Heart right ventricle (tissue), 16 donors: ENCODE measurements around the gene GZMA. TPM values are rescaled to one million over a fixed set of nuclear protein-coding genes. Genes with fewer than 3 reads are reported as not detected.

Experiments
- ATAC-seq, 8 donors: fragments of 200-7000 bp; cut with Tn5 transposase; one replicate each; pipeline ENCODE4 v1.9.1; 2020; ENCODE audit warnings: mild to moderate bottlenecking in 8 of 8, moderate library complexity in 8 of 8, moderate number of reproducible peaks in 1 of 8
- DNase-seq, 2 donors: peaks; one replicate each; pipeline ENCODE4 v3.0.0-alpha.2; 2020
- H3K27ac ChIP-seq, 10 donors: fragments of 200-600 bp; sonication (generic) in 2 of 10; one replicate each; pipeline versions ENCODE4 v1.5.0 to v1.8.0; 2020 to 2022; ENCODE audit warnings: mild to moderate bottlenecking in 3 of 10
- H3K27me3 ChIP-seq, 7 donors: fragments of 200-600 bp; one replicate each; pipeline ENCODE4 v1.8.0; 2021 to 2022; ENCODE audit warnings: mild to moderate bottlenecking in 2 of 7
- H3K36me3 ChIP-seq, 9 donors: fragments of 200-600 bp; sonication (generic) in 1 of 9; one replicate each; pipeline versions ENCODE4 v1.5.0 to v1.8.0; 2020 to 2022; ENCODE audit warnings: mild to moderate bottlenecking in 2 of 9
- H3K4me1 ChIP-seq, 9 donors: fragments of 200-600 bp; sonication (generic) in 1 of 9; one replicate each; pipeline versions ENCODE4 v1.5.0 to v1.8.0; 2020 to 2022; ENCODE audit warnings: mild to moderate bottlenecking in 4 of 9
- H3K4me3 ChIP-seq, 10 donors: fragments of 200-600 bp; sonication (generic) in 2 of 10; one replicate each; pipeline versions ENCODE4 v1.5.0 to v1.8.0; 2020 to 2022; ENCODE audit warnings: mild to moderate bottlenecking in 7 of 10, moderate library complexity in 2 of 10
- H3K9me3 ChIP-seq, 11 donors: fragments of 200-600 bp in 10 of 11; sonication (generic) in 2 of 11; one replicate each; pipeline versions ENCODE4 v1.5.0 to v1.8.0; 2013 to 2022; ENCODE audit warnings: mild to moderate bottlenecking in 2 of 11, control low read depth in 1 of 11, moderate library complexity in 1 of 11
- CTCF ChIP-seq, 9 donors: fragments of 200-600 bp; sonication (generic) in 2 of 9; IDR thresholded peaks; one replicate each; pipeline versions ENCODE4 v1.5.0 to v1.8.0; 2021 to 2022; ENCODE audit warnings: antibody characterized with exemption in 9 of 9, mild to moderate bottlenecking in 5 of 9, moderate library complexity in 1 of 9
- WGBS, 2 donors: extraction: QIAGEN DNeasy Blood & Tissue Kit; methylation state at CpG; one replicate each; pipeline ENCODE4 v1.1.7; 2013; ENCODE audit warnings: inconsistent platforms in 1 of 2; 5-methylcytosine and 5-hydroxymethylcytosine counted together
- intact Hi-C, 10 donors: fragments of 100-400 bp; cut with DNase I; formaldehyde crosslinking; loops; one replicate each; pipeline versions ENCODE4 v1.11.1 to v1.14.2; 2022
- polyA plus RNA-seq, 2 donors: library from polyadenylated mRNA; stranded (reverse); fragments of 200-250 nt; gene quantifications; one replicate each; pipeline ENCODE4 v1.2.3, GENCODE V29; 2013
- total RNA-seq, 10 donors: library from RNA; stranded (reverse); fragmentation: NEBNext Ultra II Directional in 3 of 10; extraction: Animal tissue kit (Norgen Biotek cat#: 25700) in 3 of 10; gene quantifications; one replicate each; pipeline versions ENCODE4 v1.2.1 to v1.2.4, GENCODE V29; 2021 to 2023
- donor health status: Arrhythmogenic right ventricular cardiomyopathy.
- donor health status: ischemic (EF 13 %, LVEDD 7.1; RV severe dilation, severe dysfunction).
- donor health status: healthy with polysubstance abuse.
- donor health status: DM: no; HTN: yes; CAD: no.
- donor health status: DM: no; HTN: no; CAD: no.
- donor health status: ischemic (EF 25% LVEDD 6.9; RV normal size, moderate dysfunction).
- donor health status: ischemic (EF 25% LVEDD 5.7; RV mildly dilated, moderate dysfunction).
- donor health status: healthy.
- donor health status: DM: yes; HTN: yes; CAD: no.
- donor health status: Ischemic cardiomyopathy.
- donor health status: ischemic (EF 35%, LVEDD 5.7; RV mildly dilated, moderate dysfunction).
- donor health status: nonischemic (EF 11% LVEDD 7.7; RV severe dilation, severe dysfunction).
- donor health status: DM: yes; HTN: yes; CAD: no.
- donor health status: PGD.
- donor health status: ischemic (EF 29% LVEDD 5.4; RV normal size, mild dysfunction).
- donor health status: nonischemic (EF 23%, LVEDD 6.1; RV moderate dilation, normal function).

The GZMA gene
- total and polyA plus RNA-seq, 12 donors: 0.26 to 13.2 (median 0.78) TPM; not detected in 2

GRCh38 chr5:55123365-55123764 is 20.9 kb downstream of the GZMA start:
- Histone ChIP-seq H3K27ac (no peak overlapping the region), H3K27me3 (peaks cover 0 to 22% (median 0%) of the 10 kb centered on the region in 7 donors), H3K4me3 (no peak overlapping the region), H3K36me3 (no peaks in the 10 kb centered on the region), H3K4me1 (no peaks in the 10 kb centered on the region), H3K9me3 (no peaks in the 10 kb centered on the region)
- no peak for ATAC-seq
- intact Hi-C loops: no loop called here
- TF ChIP-seq CTCF (IDR thresholded peaks at IDR 0.05): no peak
- 72 to 73% methylated on average over 3 of the region's 3 CpGs for WGBS, 2 donors
- DNase-seq: no peak

- no peak overlapping the region for H3K4me3 ChIP-seq
- H3K27me3 ChIP-seq: peaks cover 0 to 22% (median 5%) of the 10 kb centered on the region in 7 donors
- H3K4me1 ChIP-seq: no peaks in the 10 kb centered on the region
- intact Hi-C loops: no loop called here
- TF ChIP-seq CTCF (IDR thresholded peaks at IDR 0.05): no peak
- DNase-seq (no peak), ATAC-seq (no peak)
- WGBS, 2 donors: 68 to 72% methylated on average over 5 of the region's 5 CpGs
- H3K27ac ChIP-seq: no peak overlapping the region
- H3K9me3 ChIP-seq: peaks cover 0 to 19% (median 0%) of the 10 kb centered on the region in 11 donors
- H3K36me3 ChIP-seq: no peaks in the 10 kb centered on the region
Observed at GRCh38 chr5:55134053-55134722, 31.7 kb downstream of the GZMA start.

GRCh38 chr5:55136521-55136920 is 34.1 kb downstream of the GZMA start:
- Histone ChIP-seq H3K27me3 (peaks cover 0 to 24% (median 5%) of the 10 kb centered on the region in 7 donors), H3K4me1 (no peaks in the 10 kb centered on the region), H3K36me3 (no peaks in the 10 kb centered on the region), H3K27ac (no peak overlapping the region), H3K4me3 (no peak overlapping the region), H3K9me3 (no peaks in the 10 kb centered on the region)
- ATAC-seq (no peak), DNase-seq (no peak)
- 45 to 60% methylated on average over 3 of the region's 3 CpGs for WGBS, 2 donors
- intact Hi-C loops: no loop called here
- TF ChIP-seq CTCF (IDR thresholded peaks at IDR 0.05): no peak

GRCh38 chr5:55140908-55141665 is 38.6 kb downstream of the GZMA start:
- 69 to 72% methylated on average over 9 of the region's 9 CpGs for WGBS, 2 donors
- DNase-seq (no peak), ATAC-seq (no peak)
- H3K27ac ChIP-seq: no peak overlapping the region
- TF ChIP-seq CTCF (IDR thresholded peaks at IDR 0.05): no peak
- H3K27me3 ChIP-seq: peaks cover 0 to 45% (median 14%) of the 10 kb centered on the region in 7 donors
- intact Hi-C loops: loop anchor here in 3 of 10 donors (5.0 to 10.0 kb wide), 3 partner anchors 196 to 236 kb away; no protein-coding TSS in a partner anchor
- no peaks in the 10 kb centered on the region for H3K4me1 ChIP-seq
- H3K36me3 ChIP-seq: no peaks in the 10 kb centered on the region
- H3K4me3 ChIP-seq: no peak overlapping the region
- H3K9me3 ChIP-seq: no peaks in the 10 kb centered on the region
